GM12801 (cell line): ENCODE measurements around the gene UBALD1.

Source experiments
- CTCF ChIP-seq: IDR thresholded peaks from one replicate; pipeline ENCODE4 v1.5.1; 2011; ENCODE audit warnings: control low read depth; ENCODE audit not compliant: insufficient read length; ENCODE audit errors: extremely low read depth

Gene UBALD1

GRCh38 chr16:4604401-4604800 is 10.3 kb downstream of the UBALD1 start:
- no peak for TF ChIP-seq CTCF

GRCh38 chr16:4603624-4604170 is 11.0 kb downstream of the UBALD1 start:
- no peak for TF ChIP-seq CTCF

- TF ChIP-seq CTCF: no peak
These were observed 12.4 kb downstream of the UBALD1 start for GRCh38 chr16:4602331-4602730.

GRCh38 chr16:4601864-4602186 is 12.9 kb downstream of the UBALD1 start:
- no peak for TF ChIP-seq CTCF

GRCh38 chr16:4601036-4601863 is 13.4 kb downstream of the UBALD1 start:
- TF ChIP-seq CTCF: no peak

GRCh38 chr16:4599545-4599944 is 15.1 kb downstream of the UBALD1 start:
- no peak for TF ChIP-seq CTCF

GRCh38 chr16:4599037-4599436 is 15.7 kb downstream of the UBALD1 start:
- TF ChIP-seq CTCF: no peak

- no peak for TF ChIP-seq CTCF
These were observed 17.5 kb downstream of the UBALD1 start for GRCh38 chr16:4597174-4597573.
